T follicular helper cell (primary cell): ENCODE data around the gene NOS2.
"Not testable (repeated sequence)": the region's sequence is repeated elsewhere in the genome, so short reads cannot be mapped to it uniquely, and the experiment has no call there.

Source experiments
- DNase-seq: peaks from one replicate; pipeline ENCODE4 v3.0.0-alpha.2; 2020; ENCODE audit warnings: low read depth
- total RNA-seq, 2 experiments: gene quantifications; one replicate each; lab custom pipeline; 2026; lab: John Stamatoyannopoulos, UW

NOS2 gene
- 0.09 to 0.18 reads per million in 2 experiments for total RNA-seq

- DNase-seq, result no peak
These were observed at the start of gene NOS2 for GRCh38 chr17:27800522-27800921. Gene NOS2, minus strand, starts transcription at chr17:27800529. Its CDS starts 1,720 bp downstream, at chr17:27798809.

DNA sequence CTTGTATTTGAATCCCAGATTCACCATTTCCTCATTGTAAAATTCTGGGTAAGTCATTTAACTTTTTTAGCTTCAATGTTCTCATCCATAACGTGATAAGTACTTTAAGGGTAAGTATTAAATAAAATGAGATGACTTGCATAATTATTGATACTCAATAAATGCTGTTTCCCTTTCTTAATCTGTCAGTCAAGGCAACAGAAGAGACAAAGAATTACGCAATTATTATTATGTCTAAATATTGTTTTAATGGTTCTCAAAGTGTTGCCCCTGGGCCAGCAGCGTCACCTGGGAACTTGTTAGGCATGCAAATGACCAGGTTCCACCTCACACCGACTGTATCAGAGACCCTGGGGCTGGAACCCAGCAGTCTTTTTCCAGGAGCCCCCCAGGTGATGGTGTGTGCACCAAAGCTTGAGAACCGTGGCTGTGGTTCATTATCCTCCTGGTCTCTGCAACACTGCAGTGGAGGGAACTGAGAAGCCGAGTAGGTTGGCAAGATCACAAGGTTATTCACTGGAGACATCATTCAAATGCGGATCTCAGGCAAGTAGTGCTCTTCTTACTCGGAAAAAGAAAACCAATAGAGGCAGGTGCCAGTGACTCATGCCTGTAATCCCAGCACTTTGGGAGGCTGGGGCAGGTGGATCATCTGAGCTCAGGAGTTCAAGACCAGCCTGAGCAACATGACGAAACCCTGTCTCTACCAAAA is 49.3 kb upstream of the NOS2 start:
- no peak for DNase-seq

GRCh38 chr17:27848931-27849330 is 48.6 kb upstream of the NOS2 start:
- DNase-seq, result no peak

DNA sequence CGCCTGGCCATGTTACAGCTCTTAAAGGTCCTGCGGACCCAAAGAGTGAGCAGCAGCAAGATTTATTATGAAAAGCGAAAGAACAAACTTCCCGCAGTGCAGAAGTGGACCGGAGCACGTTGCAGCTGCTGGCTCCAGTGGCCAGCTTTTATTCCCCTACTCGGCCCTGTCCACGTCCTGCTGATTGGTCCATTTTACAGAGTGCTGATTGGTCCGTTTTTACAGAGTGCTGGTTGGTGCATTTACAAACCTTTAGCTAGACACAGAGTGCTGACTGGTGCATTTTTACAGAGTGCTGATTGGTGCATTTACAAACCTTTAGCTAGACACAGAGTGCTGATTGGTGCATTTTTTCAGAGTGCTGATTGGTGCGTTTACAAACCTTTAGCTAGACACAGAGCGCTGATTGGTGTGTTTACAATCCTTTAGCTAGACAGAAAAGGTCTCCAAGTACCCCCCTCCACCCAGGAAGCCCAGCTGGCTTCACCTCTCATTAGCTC is 46.5 kb upstream of the NOS2 start:
- not testable (repeated sequence) for DNase-seq

DNA sequence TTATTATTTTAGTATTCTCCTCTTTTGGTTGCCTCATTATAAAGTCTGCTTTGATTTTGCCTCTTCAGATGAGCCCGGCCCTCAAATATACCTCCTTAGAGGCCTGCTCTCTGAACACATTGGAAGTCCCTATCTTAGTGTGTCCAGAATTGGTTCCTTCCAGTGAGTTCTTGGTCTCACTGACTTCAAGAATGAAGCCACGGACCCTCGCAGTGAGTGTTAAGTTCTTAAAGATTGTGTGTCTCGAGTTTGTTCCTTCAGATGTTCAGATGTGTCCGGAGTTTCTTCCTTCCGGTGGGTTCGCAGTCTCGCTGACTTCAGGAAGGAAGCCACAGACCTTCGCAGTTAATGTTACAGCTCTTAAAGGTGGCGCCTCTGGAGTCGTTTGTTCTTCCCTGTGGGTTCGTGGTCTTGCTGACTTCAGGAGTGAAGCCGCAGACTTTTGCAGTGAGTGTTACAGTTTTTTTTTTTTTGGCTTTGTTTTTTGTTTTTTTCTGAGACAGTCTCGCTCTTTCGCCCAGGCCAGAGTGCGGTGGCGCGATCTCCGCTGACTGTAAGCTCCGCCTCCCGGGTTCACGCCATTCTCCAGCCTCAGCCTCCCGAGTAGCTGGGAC is 45.8 kb upstream of the NOS2 start:
- DNase-seq, result peak; percentile 0

DNA sequence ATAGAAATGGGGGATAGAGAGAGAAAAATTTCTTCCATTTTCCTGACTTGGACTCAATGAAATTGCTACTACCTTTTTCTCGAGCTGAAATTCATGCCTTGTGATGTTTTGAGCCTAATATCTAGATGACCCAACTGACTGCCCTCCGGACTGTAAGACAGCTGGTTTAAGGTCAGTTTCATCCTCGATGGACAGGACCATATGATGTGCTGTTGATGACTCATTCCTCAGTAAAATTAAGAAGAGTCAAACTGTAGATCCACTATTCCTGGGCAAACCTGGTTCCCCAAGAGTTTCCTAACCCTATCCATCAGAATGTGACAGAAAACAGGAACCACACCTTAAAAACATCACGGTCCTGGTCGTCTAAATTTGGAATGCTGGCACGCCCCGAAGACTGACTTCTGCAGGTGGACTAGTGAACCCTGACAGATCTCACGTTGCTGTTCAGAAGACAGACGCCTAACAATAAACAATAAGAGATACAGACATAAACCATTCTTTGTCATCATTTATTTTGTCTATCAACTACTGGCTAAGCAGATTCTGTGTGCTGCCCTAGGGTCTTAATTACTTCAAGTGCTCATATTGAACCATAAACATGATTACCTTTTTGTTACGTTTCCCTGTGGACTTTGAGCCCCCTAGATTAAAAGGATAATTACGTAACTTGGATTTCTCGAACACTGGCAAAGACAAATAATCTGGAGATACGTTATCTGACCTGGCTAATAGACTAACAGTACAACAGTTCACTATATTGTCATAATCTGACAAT is 45.1 kb upstream of the NOS2 start:
- DNase-seq, result no peak

DNA sequence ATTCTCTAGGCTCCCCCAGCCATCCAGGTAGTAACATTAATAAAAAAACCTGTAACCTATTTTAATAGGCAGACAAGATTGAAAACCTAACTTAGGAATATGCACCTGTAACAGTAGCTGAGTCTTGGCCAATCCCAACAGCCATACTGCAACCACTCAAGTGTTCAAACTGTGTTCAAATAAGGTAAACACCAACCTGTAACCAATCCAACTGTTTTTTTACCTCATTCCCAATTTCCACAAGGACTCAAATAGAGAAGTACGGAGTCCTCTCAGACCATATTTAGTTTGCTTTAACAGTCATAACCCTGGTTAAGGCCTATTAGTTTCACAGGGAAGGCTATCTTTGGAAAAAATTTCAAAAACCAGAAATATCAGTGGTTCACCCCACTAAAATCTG is 40.4 kb upstream of the NOS2 start:
- no peak for DNase-seq

- not testable (repeated sequence) for DNase-seq
These were observed 40.0 kb upstream of the NOS2 start for GRCh38 chr17:27840406-27840678.

DNA sequence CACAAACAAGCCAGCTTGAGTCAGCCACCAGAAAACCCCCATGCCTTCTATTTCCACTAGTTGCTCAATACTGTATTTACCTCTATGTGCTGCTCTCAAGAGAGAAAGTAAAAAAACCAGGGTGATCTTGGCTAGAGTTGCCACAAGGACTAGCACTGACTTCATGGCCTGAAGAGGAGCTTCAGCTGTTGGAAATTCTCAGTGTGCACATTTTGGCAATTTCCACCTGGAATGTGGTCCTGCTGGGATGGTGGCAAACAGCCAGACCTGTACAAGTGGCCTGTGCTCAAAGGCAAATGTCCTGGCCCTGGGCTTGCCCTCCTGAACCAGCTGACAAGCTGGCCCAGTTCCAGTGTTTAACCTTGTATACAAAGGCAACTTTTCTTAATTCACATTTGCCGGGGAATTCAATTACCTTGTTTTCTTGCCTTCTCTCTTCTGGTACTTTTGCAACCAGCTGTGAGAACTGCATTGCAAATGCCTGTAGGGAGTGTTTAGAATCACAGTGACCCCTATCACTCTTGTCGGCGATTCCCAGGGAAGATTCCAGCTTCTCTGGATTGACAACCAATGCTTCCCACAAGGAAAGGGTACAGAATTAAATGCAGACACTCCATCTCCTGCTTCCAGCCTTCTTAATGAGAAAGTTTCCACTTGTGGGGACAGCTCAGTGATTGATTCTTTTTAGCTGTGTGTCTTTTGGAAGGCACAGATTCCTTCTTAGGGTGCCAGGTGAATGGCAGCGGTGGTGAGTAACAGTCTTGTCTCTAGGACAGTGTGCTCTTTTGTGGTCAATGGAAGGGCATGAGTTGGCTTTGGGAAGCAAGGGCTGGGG is 39.5 kb upstream of the NOS2 start:
- not testable (repeated sequence) for DNase-seq

- DNase-seq, result not testable (repeated sequence)
These were observed 38.3 kb upstream of the NOS2 start for GRCh38 chr17:27838607-27839006.

DNA sequence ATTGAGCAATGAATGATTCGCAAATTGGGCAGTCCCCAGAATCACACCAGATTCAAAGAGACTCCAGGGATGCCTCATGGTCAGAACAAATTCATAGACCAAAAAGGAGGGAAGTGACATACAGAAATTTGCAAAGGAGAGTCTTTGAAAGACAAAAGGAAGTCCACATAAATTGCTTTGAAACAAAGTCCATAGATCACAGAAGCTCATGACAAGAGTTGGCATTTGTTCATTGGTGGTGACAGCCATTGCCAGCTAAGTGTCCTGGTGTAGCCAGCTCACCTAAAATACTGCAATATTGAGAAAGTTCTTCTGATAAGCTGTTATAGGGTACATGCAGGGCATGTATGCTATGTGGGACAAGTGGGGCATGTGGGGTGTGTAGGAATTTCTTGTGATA is 37.4 kb upstream of the NOS2 start:
- DNase-seq, result not testable (repeated sequence)

GRCh38 chr17:27836651-27837050 is 36.3 kb upstream of the NOS2 start:
- DNase-seq, result no peak

DNA sequence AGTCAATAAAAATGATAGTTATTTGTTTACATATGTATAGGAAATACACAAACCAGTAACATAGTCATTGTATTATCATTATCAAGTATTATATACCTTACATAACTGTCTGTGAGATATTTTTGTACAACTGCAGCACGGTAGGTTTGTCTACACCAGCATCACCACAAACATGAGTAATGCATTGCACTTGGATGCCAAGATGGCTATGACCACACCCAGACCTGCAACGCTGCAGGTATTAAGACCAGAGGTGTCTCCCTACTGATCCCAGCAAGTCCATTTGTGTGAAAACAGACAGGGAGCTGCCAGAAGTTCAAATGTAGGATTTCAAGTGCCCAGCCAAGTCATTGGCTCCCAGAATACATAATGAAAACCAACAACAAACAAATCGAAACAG is 34.2 kb upstream of the NOS2 start:
- no peak for DNase-seq

- DNase-seq, result no peak
These were observed 32.5 kb upstream of the NOS2 start for GRCh38 chr17:27832831-27833230.

DNA sequence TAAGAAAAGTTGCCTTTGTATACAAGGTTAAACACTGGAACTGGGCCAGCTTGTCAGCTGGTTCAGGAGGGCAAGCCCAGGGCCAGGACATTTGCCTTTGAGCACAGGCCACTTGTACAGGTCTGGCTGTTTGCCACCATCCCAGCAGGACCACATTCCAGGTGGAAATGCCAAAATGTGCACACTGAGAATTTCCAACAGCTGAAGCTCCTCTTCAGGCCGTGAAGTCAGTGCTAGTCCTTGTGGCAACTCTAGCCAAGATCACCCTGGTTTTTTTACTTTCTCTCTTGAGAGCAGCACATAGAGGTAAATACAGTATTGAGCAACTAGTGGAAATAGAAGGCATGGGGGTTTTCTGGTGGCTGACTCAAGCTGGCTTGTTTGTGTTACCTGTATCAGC is 29.6 kb upstream of the NOS2 start:
- not testable (repeated sequence) for DNase-seq

DNA sequence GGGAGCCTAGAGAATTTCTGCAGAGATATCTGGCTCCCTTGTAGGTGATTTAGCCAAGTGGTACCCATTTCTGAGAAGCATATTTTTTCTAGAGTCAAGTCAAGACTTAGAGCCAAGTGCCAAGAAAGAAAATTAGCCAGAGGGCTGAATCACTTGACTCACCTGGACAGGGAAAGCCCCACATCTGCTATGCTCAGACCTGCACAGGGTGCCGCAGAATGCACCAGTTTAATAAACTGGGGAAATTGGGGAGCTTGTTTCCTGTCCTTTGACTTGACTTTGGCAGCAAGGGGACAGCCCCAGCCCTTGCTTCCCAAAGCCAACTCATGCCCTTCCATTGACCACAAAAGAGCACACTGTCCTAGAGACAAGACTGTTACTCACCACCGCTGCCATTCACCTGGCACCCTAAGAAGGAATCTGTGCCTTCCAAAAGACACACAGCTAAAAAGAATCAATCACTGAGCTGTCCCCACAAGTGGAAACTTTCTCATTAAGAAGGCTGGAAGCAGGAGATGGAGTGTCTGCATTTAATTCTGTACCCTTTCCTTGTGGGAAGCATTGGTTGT is 28.9 kb upstream of the NOS2 start:
- not testable (repeated sequence) for DNase-seq

DNA sequence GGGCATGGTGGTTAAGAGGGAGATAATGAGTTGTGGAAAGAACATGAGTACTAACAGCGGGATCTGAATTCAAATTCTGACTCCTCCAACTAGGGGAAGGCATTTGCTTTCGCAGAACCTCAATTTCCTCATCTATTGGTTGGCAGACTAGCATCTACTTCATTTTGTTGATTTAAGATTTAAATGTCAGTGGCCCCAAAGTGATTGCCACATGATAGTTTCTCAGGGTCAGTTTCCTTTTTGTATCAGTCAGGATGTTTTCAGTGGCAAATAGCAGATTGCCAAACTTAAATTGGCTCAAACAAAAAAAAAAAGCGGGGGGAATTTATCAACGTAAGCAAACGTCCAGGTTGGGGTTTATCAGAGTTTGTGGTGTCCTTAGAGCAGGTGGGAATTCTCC is 25.1 kb upstream of the NOS2 start:
- no peak for DNase-seq

- DNase-seq, result no peak
These were observed 24.4 kb upstream of the NOS2 start for GRCh38 chr17:27824745-27825144.

DNA sequence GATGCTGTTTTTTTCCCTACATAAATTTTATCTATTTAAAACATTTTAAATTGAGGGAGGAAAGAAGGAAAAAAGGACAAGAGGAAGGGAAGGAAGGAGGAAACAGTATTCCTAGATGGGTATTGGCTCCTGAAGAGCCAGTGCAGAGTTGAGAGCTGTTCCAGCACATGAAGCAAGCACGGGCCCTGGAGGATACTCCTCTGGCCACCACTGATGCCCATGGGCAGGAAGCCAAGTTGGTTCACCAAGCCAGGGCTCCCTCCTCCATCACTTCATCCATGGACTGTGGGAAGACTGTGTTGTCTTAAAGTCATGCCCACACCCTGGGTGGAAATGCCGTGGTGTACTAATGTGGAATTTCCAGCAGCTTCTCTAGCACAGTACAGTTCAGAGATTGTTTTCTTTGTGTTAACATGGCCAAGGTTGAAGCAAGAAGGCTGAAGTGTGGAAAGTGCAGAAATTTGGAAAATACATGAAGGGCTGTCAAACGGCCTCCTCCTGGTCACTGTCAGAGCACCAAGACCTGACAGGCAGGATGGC is 23.9 kb upstream of the NOS2 start:
- DNase-seq, result no peak

DNA sequence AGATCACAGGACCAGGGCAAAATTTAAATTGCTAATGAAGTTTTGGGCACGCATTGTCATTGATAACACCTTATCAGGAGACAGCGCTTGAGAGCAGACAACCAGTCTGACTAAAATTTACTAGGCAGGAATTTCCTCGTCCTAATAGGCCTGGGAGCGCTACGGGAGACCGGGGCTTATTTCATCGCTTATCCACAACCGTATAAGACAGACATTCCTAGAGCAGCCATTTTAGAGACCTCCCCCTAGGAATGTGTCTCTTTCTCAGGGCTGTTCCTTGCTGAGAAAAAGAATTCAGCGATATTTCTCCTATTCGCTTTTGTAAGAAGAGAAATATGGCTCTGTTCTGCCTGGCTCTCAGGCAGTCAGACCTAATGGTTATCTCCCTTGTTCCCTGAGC is 21.8 kb upstream of the NOS2 start:
- not testable (repeated sequence) for DNase-seq

DNA sequence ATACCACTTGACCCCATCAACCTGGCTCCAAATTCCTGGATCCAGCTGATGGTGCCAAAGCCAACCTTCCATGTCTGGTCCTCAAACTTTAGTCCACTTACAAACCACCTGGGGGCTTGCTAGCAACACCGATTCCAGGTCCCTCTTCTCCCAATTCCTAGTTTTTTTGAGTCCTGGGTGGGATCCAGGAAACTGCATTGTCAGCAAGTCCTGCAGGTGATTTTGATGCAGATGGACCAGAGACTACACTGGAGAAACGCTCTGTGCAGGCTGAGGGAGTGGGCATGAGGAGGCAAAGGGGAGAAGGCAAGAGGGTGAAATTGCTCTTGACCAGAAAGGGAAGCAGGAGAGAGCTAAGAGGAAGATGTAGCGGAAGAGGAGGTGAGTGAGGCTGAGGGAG is 21.0 kb upstream of the NOS2 start:
- no peak for DNase-seq
